GM15510 (cell line): Measurements from ENCODE around the gene KDM3B.

Experiments used
- POLR2A ChIP-seq: IDR thresholded peaks from 3 replicates; pipeline ENCODE4 v1.6.1; 2011; ENCODE audit warnings: borderline replicate concordance; ENCODE audit not compliant: insufficient read length; ENCODE audit errors: extremely low read depth

Gene KDM3B

GRCh38 chr5:138464388-138465260, 112.1 kb downstream of the KDM3B start:
- TF ChIP-seq POLR2A: peak; percentile 75

GRCh38 chr5:138465261-138466124, 113.0 kb downstream of the KDM3B start, which contains the start of gene EGR1:
Gene EGR1, plus strand, starts transcription at chr5:138465479. Its CDS starts 283 bp downstream, at chr5:138465762.
- peak; percentile 93 for TF ChIP-seq POLR2A

- TF ChIP-seq POLR2A: peak; percentile 11
These were observed 113.8 kb downstream of the KDM3B start for GRCh38 chr5:138466125-138466899.

GRCh38 chr5:138466900-138467710, 114.6 kb downstream of the KDM3B start:
- no peak for TF ChIP-seq POLR2A

GRCh38 chr5:138467711-138468132, 115.2 kb downstream of the KDM3B start:
- TF ChIP-seq POLR2A: no peak

GRCh38 chr5:138468133-138468965, 115.9 kb downstream of the KDM3B start:
- TF ChIP-seq POLR2A: no peak

- no peak for TF ChIP-seq POLR2A
These were observed 116.6 kb downstream of the KDM3B start for GRCh38 chr5:138468966-138469539.

- peak; percentile 6 for TF ChIP-seq POLR2A
These were observed 117.2 kb downstream of the KDM3B start for GRCh38 chr5:138469540-138470321.

GRCh38 chr5:138470322-138471051, 118.0 kb downstream of the KDM3B start:
- TF ChIP-seq POLR2A: no peak

- no peak for TF ChIP-seq POLR2A
These were observed 118.5 kb downstream of the KDM3B start for GRCh38 chr5:138471052-138471361.

GRCh38 chr5:138472353-138472752, 119.9 kb downstream of the KDM3B start:
- no peak for TF ChIP-seq POLR2A
